T-helper 1 cell treated with Interleukin-12 subunit alpha and Interleukin-12 subunit beta and Interleukin-4 antibody, amounts not matched to agents 30 μg/mL and 1 μg/mL, for 36 hours (primary cell): ENCODE data around the gene PTMA.
A peak's percentile ranks its signal among the peaks of the same experiment; 100 is the strongest.

Experiments
- H3K27ac Mint-ChIP-seq: one replicate; pipeline ENCODE4 v1.8.0; 2021; ENCODE audit warnings: mild to moderate bottlenecking, mixed read lengths
- H3K27me3 Mint-ChIP-seq: one replicate; pipeline ENCODE4 v1.8.0; 2021; ENCODE audit warnings: low read depth, mixed read lengths
- H3K36me3 Mint-ChIP-seq: one replicate; pipeline ENCODE4 v1.8.0; 2021; ENCODE audit warnings: low read depth, mixed read lengths
- H3K4me1 Mint-ChIP-seq: one replicate; pipeline ENCODE4 v1.8.0; 2021; ENCODE audit warnings: low read depth, mixed read lengths
- H3K4me3 Mint-ChIP-seq: one replicate; pipeline ENCODE4 v1.8.0; 2021; ENCODE audit warnings: mild to moderate bottlenecking, moderate library complexity, mixed read lengths
- H3K9me3 Mint-ChIP-seq: one replicate; pipeline ENCODE4 v1.8.0; 2021; ENCODE audit warnings: mixed read lengths

The PTMA gene

GRCh38 chr2:231668981-231669380 is 39.3 kb upstream of the PTMA start:
- Mint-ChIP-seq H3K4me1 (peaks cover 10% of the 10 kb centered on the region), H3K27ac (no peak overlapping the region)

DNA sequence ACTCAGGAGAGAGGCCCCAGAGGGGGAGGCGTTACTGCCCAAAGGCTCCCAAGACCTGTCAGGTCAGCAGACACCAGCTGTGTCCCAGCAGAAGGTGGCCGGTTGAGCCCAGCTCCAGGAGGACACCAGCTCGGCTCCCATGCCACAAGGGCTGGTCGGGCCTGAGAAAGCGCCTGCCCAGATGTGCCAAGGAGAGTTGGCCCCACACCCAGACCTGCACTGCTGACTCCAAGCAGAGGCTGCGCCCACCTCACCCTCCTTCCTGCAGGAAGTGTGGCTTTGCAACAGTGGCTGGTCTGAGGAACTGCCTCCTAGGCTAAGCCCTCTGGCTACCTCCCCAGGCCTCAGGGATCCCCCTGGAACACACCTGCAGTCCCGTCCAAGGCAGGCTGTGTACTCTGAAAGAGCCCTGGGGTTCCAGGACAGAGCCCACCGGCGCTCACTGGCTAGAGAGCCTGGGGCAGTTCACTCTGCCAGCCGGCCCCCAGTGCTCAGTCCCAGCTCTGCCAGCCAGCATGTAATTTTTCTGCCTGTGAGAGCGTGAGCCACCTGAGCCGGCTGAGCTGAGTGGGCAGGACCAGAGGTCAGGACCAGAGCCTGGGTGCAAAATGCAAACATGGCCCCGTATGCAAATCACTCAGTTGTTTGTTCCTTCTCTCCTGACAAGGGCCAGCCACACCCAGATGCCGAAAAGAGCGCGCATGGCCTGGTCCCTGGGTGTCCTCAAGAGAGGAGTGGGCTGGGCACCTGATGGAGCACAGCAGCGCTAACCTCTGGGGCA is 36.9 kb upstream of the PTMA start:
- peaks cover 19% of the 10 kb centered on the region for H3K4me1 Mint-ChIP-seq
- no peaks in the 10 kb centered on the region for H3K36me3 Mint-ChIP-seq
- no peaks in the 10 kb centered on the region for H3K9me3 Mint-ChIP-seq
- H3K27ac Mint-ChIP-seq, result no peak overlapping the region
- no peak overlapping the region for H3K4me3 Mint-ChIP-seq
- no peaks in the 10 kb centered on the region for H3K27me3 Mint-ChIP-seq

More at GRCh38 chr2:231668981-231669380, 39.3 kb upstream of the PTMA start:
- Mint-ChIP-seq H3K27me3 (no peaks in the 10 kb centered on the region), H3K36me3 (no peaks in the 10 kb centered on the region), H3K9me3 (no peaks in the 10 kb centered on the region), H3K4me3 (no peak overlapping the region)

GRCh38 chr2:231672617-231673347 is 35.5 kb upstream of the PTMA start:
- H3K4me3 Mint-ChIP-seq, result no peak overlapping the region
- H3K27me3 Mint-ChIP-seq, result no peaks in the 10 kb centered on the region
- no peaks in the 10 kb centered on the region for H3K36me3 Mint-ChIP-seq
- peaks cover 21% of the 10 kb centered on the region for H3K4me1 Mint-ChIP-seq
- H3K27ac Mint-ChIP-seq, result no peak overlapping the region
- H3K9me3 Mint-ChIP-seq, result no peaks in the 10 kb centered on the region

DNA sequence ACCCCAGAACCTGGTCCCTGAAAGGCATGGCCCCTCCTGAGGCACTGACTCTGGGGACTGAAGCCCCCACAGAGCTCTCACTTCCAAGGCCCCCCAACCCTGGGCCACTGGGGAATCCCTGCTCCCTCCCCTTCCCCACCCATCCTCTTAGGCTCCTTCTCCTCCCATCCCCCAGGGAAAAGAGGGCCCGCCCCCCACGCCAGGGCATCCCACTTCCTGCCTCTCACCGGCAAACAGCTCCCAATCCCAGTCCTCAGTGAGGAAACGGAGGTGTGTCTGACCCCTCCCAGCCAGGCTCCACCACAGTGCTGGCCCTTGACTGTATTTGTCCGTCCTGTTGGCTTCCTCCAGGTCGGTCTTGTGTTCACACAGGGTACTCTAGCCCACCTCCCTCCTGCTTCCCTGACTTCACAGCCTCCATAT is 35.0 kb upstream of the PTMA start:
- Mint-ChIP-seq H3K9me3 (no peaks in the 10 kb centered on the region), H3K4me3 (no peak overlapping the region), H3K4me1 (peaks cover 22% of the 10 kb centered on the region), H3K27me3 (no peaks in the 10 kb centered on the region), H3K36me3 (no peaks in the 10 kb centered on the region), H3K27ac (peak overlapping the region; percentile 76)

DNA sequence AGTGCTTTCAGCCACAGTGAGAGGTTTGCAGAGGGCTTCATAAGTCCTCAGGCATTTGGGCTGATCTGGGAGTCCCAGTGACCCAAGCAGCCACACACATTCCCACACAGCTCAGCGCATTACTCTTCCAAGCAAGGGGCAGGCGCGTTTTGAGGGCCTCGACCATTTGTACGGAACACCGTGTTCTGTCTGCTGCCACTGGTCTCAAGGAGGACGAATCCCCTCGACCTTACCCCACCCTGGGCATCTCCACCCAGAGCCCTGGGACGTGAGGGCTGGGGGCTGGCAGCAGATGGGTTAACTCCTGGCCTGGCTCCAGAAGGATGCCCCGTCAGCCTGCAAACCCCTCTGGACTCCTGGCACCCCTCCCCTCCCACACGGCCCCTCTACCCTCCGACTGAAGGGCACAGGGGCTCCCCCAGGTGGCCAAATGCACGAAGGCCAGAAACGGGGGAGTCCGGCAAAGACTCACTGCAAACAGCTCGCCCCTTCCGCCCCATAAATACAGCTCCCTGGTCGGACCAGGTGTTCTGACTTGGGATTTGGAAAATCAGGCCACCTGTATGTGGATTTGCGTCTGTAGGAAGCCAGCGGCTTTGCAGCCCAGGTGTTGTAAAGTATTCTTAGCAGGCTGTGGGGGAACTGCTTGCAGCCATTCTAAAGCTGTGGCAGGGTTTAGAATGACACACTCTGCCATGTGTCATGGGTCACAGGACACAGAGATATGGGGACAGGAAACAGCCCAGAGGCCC is 33.6 kb upstream of the PTMA start:
- H3K4me3 Mint-ChIP-seq, result no peak overlapping the region
- peak overlapping the region; percentile 50 for H3K27ac Mint-ChIP-seq
- no peaks in the 10 kb centered on the region for H3K36me3 Mint-ChIP-seq
- no peaks in the 10 kb centered on the region for H3K9me3 Mint-ChIP-seq
- H3K27me3 Mint-ChIP-seq, result peaks cover under 1% of the 10 kb centered on the region
- H3K4me1 Mint-ChIP-seq, result peaks cover 22% of the 10 kb centered on the region

GRCh38 chr2:231676243-231676642 is 32.1 kb upstream of the PTMA start:
- H3K36me3 Mint-ChIP-seq, result no peaks in the 10 kb centered on the region
- no peak overlapping the region for H3K4me3 Mint-ChIP-seq
- no peaks in the 10 kb centered on the region for H3K9me3 Mint-ChIP-seq
- H3K4me1 Mint-ChIP-seq, result peaks cover 22% of the 10 kb centered on the region
- peak overlapping the region; percentile 52 for H3K27ac Mint-ChIP-seq
- peaks cover 5% of the 10 kb centered on the region for H3K27me3 Mint-ChIP-seq

DNA sequence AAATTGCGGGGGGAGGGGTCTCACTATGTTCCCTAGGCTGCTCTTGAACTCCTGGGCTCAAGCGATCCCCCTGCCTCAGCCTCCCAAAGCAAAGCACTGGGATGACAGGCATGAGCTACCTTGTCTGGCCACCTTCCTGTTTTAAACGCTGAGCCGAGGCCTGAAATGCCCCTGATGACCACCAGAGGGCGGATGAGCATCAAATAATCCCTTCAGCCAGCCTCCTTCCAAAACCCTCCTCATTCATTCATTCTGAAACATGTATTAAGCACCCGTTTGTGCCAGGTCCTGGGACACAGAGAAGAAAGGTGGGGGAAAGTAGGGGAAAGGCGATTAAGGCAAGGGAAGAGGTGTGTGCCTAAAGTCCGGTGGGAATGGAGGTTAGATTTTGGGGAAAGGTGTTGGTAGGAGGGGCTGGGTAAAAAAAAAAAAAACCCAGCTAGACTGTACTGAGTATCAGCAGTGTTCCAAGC is 30.7 kb upstream of the PTMA start:
- Mint-ChIP-seq H3K4me1 (peaks cover 20% of the 10 kb centered on the region), H3K27ac (no peak overlapping the region), H3K4me3 (no peak overlapping the region)

DNA sequence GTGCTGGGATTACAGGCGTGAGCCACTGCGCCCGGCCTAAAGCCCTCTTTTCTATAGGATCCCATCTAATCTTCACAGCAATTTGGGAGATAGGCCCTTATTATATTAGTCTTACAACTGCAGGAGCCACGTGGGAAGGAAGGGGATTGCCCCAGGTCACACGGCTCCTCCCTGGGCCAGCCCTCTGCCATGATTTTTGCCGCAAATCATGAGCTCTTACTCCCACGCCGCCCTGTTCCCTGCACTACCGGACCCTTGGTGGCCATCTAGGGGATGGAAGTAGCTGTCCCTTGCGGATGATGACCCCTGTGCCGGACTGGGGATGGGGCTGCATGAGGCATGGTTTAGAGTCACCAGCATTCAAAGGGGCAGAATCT is 28.4 kb upstream of the PTMA start:
- Mint-ChIP-seq H3K4me3 (no peak overlapping the region), H3K27me3 (peaks cover 10% of the 10 kb centered on the region), H3K36me3 (no peaks in the 10 kb centered on the region), H3K27ac (no peak overlapping the region), H3K4me1 (peaks cover 15% of the 10 kb centered on the region), H3K9me3 (no peaks in the 10 kb centered on the region)

More for the DNA sequence above, 30.7 kb upstream of the PTMA start:
- no peaks in the 10 kb centered on the region for H3K9me3 Mint-ChIP-seq
- peaks cover 10% of the 10 kb centered on the region for H3K27me3 Mint-ChIP-seq
- no peaks in the 10 kb centered on the region for H3K36me3 Mint-ChIP-seq

DNA sequence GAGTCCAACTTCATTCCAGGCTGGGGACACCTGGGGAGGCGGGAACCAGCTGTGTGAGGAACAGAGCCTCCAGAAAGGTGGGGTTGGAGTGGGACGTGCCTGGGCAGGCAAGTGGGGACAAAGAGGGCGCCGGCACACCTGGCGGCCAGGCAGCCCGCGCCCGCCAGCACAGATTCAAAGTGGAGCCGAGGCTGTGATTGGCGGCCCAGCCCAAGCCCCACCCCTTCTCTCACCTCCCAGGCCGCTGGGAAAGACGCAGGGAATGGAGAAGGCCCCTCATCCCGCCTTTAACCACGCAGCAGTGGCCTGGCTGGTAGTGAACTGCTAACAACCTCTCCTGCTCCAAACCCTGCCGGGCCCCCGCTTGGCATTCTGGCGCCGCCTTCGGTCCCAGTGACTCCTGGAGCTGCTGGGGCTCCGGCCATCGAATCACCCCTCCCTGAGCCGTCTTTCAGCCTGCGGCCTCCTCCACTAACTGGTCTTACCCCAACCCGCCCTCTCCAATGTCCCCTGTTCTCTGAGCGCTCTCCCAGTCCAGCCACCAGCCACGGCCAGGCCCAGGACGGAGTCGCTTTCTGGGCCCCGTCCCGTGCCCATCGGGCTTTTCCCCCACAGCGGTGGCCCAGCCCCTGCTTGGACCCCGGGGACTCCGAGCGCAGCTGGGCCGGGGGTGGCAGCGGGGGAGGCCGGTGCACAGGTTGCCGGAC is 27.9 kb upstream of the PTMA start:
- no peaks in the 10 kb centered on the region for H3K36me3 Mint-ChIP-seq
- no peak overlapping the region for H3K4me3 Mint-ChIP-seq
- no peaks in the 10 kb centered on the region for H3K9me3 Mint-ChIP-seq
- H3K27me3 Mint-ChIP-seq, result peaks cover 10% of the 10 kb centered on the region
- peaks cover 9% of the 10 kb centered on the region for H3K4me1 Mint-ChIP-seq
- no peak overlapping the region for H3K27ac Mint-ChIP-seq

DNA sequence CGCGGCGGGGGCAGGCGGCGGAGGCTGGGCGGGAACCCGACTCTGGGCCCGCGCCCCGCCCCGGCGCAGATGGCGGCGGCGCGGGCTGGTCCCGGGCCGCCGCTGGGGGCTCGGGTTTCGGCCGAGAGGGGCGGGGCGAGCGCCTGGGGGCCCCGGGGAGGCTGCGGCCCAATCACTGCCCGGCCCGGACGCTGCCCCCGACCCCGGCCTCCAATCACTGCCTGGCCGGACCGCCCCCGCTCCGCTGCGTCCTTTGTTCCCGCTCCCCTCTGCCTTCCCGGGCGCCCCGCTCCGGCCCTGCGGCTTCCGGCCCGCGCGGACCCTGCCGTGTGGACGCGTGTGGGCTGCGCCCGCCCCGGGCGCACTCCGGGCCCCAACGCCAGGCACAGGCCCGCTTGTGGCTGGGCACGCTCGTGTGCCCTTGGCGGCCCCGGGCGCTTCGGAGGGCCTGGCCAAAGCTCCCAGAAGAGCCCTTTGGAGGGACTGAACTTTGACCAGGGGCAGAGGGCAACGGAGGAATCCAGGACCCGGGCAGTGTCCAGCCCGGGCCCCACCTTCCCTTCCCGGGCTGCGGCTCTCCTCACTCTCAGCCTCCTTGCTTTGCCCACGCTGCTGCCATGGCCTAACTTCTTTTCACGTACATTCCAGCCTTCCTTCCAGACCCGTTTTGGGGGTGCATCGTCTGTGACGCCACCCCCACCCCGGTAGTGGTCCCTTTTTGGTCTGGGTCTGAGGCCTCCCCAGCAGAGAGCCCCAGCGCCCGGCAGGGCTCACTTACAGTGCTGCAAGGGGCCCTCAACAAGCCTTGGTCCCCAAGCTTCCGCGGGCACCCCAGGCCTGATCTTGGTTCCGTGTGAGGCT is 27.1 kb upstream of the PTMA start:
- peak overlapping the region; percentile 50 for H3K4me3 Mint-ChIP-seq
- peaks cover 10% of the 10 kb centered on the region for H3K27me3 Mint-ChIP-seq
- no peaks in the 10 kb centered on the region for H3K9me3 Mint-ChIP-seq
- H3K27ac Mint-ChIP-seq, result no peak overlapping the region
- H3K36me3 Mint-ChIP-seq, result no peaks in the 10 kb centered on the region
- peaks cover 9% of the 10 kb centered on the region for H3K4me1 Mint-ChIP-seq

- Mint-ChIP-seq H3K36me3 (no peaks in the 10 kb centered on the region), H3K9me3 (no peaks in the 10 kb centered on the region), H3K4me1 (peaks cover 9% of the 10 kb centered on the region), H3K27ac (no peak overlapping the region), H3K27me3 (peaks cover 10% of the 10 kb centered on the region), H3K4me3 (no peak overlapping the region)
Observed at GRCh38 chr2:231682603-231683291, 25.6 kb upstream of the PTMA start.

GRCh38 chr2:231683292-231684235 is 24.8 kb upstream of the PTMA start:
- peaks cover 10% of the 10 kb centered on the region for H3K27me3 Mint-ChIP-seq
- H3K4me3 Mint-ChIP-seq, result no peak overlapping the region

More at GRCh38 chr2:231683292-231684235, 24.8 kb upstream of the PTMA start:
- H3K36me3 Mint-ChIP-seq, result no peaks in the 10 kb centered on the region
- no peak overlapping the region for H3K27ac Mint-ChIP-seq
- H3K9me3 Mint-ChIP-seq, result no peaks in the 10 kb centered on the region
- H3K4me1 Mint-ChIP-seq, result peaks cover 8% of the 10 kb centered on the region
